ENCODE measurements around the gene AUH.

The AUH gene

GRCh38 chr9:91246846-91247245, 114.9 kb downstream of the AUH start:
- no peak for DNase-seq (ENCODE audit: low read depth)

GRCh38 chr9:91245431-91246313, 116.0 kb downstream of the AUH start:
- DNase-seq (ENCODE audit: low read depth), result no peak

- DNase-seq (ENCODE audit: low read depth), result no peak
Measured at GRCh38 chr9:91243029-91243428, 118.7 kb downstream of the AUH start.

- no peak for DNase-seq (ENCODE audit: low read depth)
Measured at GRCh38 chr9:91241909-91242308, 119.8 kb downstream of the AUH start.

GRCh38 chr9:91240596-91241165, 121.0 kb downstream of the AUH start:
- DNase-seq (ENCODE audit: low read depth), result no peak

- no peak for DNase-seq (ENCODE audit: low read depth)
Measured at GRCh38 chr9:91239367-91240111, 122.2 kb downstream of the AUH start.

GRCh38 chr9:91234523-91234922, 127.2 kb downstream of the AUH start:
- no peak for DNase-seq (ENCODE audit: low read depth)

GRCh38 chr9:91231619-91232018, 130.1 kb downstream of the AUH start:
- no peak for DNase-seq (ENCODE audit: low read depth)

- DNase-seq (ENCODE audit: low read depth), result no peak
Measured at GRCh38 chr9:91223000-91223399, 138.7 kb downstream of the AUH start.

- no peak for DNase-seq (ENCODE audit: low read depth)
Measured at GRCh38 chr9:91222457-91222856, 139.3 kb downstream of the AUH start.

GRCh38 chr9:91221332-91221731, 140.4 kb downstream of the AUH start:
- DNase-seq (ENCODE audit: low read depth), result no peak

- DNase-seq (ENCODE audit: low read depth), result no peak
Measured at GRCh38 chr9:91220491-91221135, 141.1 kb downstream of the AUH start.

- no peak for DNase-seq (ENCODE audit: low read depth)
Measured at GRCh38 chr9:91220021-91220420, 141.7 kb downstream of the AUH start.

GRCh38 chr9:91219557-91219956, 142.2 kb downstream of the AUH start:
- DNase-seq (ENCODE audit: low read depth), result no peak

- no peak for DNase-seq (ENCODE audit: low read depth)
Measured at GRCh38 chr9:91217388-91217787, 144.3 kb downstream of the AUH start.

- DNase-seq (ENCODE audit: low read depth), result no peak
Measured at GRCh38 chr9:91214867-91215266, 146.9 kb downstream of the AUH start.

GRCh38 chr9:91214086-91214485, 147.6 kb downstream of the AUH start:
- no peak for DNase-seq (ENCODE audit: low read depth)

- no peak for DNase-seq (ENCODE audit: low read depth)
Measured at GRCh38 chr9:91212596-91213243, 149.0 kb downstream of the AUH start.

- DNase-seq (ENCODE audit: low read depth), result no peak
Measured at GRCh38 chr9:91211919-91212318, 149.8 kb downstream of the AUH start.

GRCh38 chr9:91211414-91211813, 150.3 kb downstream of the AUH start:
- no peak for DNase-seq (ENCODE audit: low read depth)

GRCh38 chr9:91210318-91210717, 151.4 kb downstream of the AUH start:
- DNase-seq (ENCODE audit: low read depth), result no peak

GRCh38 chr9:91208837-91209236, 152.9 kb downstream of the AUH start:
- no peak for DNase-seq (ENCODE audit: low read depth)
